Nucleus accumbens (tissue), 56 donors: ENCODE results near the gene ERLEC1.
"Not testable (repeated sequence)": the region's sequence is repeated elsewhere in the genome, so short reads cannot be mapped to it uniquely, and the experiment has no call there.

Source experiments
- DNase-seq, 56 donors: peaks; one replicate each; lab custom pipeline; 2025; lab: John Stamatoyannopoulos, UW

ERLEC1 gene, protein sequence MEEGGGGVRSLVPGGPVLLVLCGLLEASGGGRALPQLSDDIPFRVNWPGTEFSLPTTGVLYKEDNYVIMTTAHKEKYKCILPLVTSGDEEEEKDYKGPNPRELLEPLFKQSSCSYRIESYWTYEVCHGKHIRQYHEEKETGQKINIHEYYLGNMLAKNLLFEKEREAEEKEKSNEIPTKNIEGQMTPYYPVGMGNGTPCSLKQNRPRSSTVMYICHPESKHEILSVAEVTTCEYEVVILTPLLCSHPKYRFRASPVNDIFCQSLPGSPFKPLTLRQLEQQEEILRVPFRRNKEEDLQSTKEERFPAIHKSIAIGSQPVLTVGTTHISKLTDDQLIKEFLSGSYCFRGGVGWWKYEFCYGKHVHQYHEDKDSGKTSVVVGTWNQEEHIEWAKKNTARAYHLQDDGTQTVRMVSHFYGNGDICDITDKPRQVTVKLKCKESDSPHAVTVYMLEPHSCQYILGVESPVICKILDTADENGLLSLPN

DNA sequence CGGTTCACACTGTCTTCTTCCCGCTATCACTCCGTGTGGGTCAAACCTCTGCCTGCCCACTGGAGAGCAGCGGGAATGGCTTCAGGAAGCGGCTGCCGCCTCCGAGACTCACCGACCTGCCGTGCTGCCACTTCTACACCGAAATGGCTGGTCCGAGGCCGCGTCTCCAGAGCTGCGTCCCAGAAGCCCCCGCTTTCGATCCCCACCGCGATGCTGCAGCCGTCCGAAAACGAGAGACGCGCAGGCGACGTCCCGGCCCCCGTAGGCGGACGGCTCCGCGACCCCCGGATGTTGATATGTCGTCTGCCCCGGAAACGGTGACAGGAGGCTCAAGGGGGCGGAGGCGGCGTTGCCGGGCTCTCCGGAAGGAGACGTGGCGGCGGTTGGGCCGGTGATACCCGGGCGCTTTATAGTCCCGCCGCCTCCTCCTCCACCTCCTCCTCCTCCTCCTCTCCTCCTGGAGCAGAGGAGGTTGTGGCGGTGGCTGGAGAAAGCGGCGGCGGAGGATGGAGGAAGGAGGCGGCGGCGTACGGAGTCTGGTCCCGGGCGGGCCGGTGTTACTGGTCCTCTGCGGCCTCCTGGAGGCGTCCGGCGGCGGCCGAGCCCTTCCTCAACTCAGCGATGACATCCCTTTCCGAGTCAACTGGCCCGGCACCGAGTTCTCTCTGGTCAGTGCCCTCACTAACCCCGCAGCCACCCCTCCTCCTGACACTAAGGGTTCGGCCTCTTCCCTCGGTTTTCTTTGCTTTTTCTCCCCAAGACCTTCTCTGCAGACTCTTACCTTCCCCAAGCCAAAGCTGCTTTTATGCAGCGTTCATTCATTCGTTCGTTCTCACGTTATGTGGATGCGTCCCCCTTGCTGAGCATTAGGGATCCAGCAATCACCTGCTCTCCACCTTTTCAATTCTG is at the start of gene ERLEC1, which contains the start of gene ASB3:
ERLEC1 (plus strand) TSS at position 340 of the 909 bp plus-strand sequence; CDS start at position 507, 167 bp downstream.
ASB3 (minus strand) TSS at position 249 of the 909 bp plus-strand sequence. CDS start 21,381 bp downstream, outside the sequence.
- peak in 55 of 56 donors; percentile 50 to 94 (median 85) for DNase-seq

DNA sequence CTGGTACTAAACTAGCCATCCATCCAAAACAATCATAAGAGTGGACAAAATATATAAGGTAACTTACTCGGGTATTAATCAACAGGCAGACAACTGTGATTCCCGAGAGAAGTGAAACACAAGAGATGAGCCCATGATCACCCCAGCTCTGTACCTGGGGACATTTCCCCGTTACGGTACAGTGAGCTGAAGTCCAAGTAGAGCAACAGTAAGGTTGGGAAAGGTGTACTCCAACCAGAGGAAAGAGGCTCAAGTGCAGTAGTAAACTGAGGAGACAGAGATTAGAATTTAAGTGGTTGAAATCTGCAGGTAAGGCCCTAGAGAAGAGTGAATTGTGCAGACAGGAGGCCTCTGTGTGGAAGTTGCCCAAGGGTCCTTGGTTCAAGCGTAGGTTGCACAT is 49.8 kb upstream of the ERLEC1 start:
- DNase-seq, result no peak

DNA sequence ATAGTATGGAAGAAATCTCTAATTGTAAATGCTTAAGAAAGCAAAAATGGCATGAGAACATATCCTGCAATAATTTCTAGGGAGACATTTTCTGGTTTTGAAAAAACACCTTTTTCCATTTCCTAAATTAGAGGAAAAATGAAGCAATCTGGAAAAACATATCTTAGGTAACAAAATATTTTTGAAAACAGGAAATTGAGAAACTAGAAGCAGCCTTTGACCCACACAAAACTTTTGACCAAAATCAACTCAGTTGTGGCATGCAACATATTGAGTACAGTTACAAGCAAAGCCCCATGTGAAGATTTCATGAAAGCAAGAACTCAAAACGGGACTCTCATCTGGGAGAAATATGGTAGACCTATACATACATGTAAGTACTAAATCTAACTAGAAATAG is 47.8 kb upstream of the ERLEC1 start:
- DNase-seq, result no peak

DNA sequence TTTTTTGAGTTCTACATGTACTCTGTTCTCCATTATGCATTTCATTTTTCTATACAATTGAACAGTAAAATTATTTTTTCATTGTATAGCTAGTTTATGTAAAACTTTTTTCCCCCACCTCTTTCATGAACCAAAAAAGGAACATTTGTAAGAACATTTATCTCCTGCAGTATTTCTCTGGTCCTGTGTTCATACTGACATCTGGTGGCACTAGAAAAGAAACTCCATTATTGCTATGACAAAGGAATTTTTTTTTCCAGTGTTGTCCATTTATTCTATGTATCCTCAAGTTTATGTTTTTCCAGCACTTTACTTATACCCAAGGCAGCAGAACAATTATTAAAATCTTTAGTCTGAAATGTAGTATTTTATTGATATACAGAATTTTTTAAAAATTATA is 46.7 kb upstream of the ERLEC1 start:
- no peak for DNase-seq

DNA sequence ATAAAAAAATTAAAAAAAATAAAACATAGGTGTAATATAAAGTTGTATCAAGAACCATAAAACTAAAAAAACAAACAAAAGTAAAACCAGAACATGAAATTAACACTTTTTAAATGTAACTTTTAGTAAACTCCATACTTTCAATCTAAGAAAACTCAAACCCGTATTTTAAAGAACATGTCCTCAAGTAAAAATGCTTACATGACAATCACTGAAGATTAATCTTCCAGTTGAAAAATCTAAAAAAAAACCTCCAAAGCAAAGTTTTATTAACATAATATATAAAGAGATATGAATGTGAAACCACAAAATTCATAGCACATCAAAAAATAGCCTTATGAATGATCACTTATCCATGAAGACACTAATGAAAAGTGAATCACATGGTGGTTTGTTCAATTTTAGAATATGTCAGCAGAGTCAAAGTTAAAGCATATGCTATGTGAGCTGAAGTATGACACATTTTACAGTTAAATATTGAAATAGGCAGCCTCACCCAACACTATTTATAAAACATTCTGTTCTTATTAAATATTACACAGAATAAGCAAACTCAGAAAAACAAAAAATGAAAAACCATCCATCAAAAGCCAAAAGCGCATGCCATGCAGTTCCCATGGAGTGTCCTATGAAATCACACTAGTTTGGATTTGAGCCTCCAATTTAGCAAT is 42.3 kb upstream of the ERLEC1 start:
- no peak for DNase-seq

DNA sequence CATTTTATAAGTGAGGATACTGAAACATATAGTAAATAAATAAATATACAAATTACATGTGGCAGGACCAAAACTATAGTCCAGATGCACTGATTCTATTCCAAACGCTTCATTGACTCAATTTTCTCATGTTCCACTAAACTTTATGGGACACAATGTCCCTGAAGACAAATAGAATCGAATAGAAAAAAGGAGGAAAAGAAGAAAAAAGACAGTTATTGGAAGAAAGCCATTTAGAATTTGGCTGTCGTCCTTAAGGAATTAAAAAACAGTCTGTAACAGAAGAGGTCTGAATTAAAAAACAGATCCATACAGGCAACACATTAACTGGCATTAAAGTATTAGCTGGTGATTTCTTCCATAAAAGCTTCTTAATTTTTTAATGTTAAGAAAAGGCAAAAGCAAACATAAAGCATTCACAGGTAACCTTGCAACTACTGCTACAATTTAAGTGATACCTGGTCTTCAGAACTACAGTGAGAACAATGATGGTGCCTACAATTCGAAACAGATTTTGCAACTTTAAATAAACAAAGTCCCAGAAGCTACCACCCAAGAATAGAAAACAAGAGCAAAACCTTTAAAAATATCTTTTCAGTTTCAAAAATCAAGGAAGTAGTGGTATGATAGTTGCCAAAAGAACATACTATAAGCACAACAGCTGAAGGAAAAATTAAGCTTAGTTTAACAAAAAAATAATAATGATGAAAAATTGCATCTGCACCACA is 36.6 kb upstream of the ERLEC1 start:
- DNase-seq, result no peak

DNA sequence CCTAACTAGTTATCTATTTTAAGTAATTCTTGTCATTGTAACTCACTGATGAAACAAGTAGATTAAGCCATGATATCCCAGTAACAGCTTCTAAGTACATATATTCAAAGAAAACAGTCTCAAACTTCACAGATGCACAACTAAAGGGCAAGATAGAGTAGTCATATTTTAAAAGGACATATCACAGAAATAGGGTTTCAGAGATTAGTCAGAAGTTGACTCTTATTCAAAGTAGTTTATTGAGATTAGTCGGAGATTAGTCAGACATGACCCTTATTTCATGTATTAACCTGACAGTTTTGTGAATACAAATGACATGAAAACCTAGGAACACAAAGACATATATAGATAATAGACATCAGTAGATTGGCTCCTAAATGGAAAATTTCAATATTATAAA is 35.1 kb upstream of the ERLEC1 start:
- no peak for DNase-seq

DNA sequence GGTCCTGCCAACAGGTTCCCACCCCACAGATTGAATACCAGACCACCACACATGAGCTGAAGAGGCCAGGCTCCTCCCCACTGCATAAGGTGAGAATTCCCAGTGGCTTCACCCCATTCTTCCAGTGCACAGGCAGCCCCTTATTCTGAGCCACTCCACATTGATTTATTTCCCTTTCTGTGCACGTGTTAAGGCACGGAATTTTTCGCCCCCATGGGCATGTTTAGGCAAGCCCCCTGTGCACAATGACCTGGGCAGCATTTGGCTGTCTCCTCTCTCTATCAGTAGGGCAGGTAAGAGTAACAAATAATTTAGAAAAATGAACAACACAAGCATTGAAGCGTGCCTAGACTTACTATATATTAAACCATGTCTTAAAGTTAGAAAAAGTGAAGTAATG is 34.5 kb upstream of the ERLEC1 start:
- DNase-seq, result no peak

DNA sequence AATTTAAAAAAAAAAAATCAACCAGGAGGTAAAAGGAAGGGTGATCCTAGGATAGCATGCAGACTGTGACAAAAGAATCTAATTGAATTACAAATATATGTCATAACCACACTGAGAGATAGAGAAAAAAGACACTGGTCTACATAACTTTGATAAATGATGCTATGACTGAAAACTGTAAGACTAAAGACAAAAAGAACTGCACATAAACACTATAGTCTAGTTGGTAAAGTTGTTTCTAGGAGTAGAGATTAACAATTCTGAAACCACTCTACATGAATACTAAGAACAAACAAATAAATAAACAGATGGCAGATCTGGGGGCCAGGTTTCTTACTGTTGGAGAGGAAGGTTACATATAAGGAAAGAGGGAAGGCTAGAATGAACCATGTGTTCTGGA is 33.8 kb upstream of the ERLEC1 start:
- no peak for DNase-seq

DNA sequence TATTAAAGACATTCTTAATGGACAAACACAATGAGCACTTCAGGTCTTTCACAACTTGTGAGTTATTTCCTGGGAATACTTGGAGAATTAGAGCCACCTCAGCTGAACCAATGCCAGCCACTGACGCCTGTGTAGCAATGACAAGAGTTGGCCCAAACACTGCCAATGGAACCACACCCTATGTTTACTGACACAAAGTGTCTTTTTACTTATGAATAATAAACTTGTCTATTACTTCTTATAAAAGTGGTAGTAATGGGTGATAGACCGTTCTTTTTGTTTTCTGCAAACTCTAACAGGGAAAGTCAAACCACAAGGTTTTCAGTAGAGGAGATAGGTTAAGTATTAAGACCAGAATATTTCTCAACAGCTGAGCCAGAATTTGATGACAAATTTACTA is 31.7 kb upstream of the ERLEC1 start:
- DNase-seq, result peak in 2 of 56 donors; percentile 2 to 4

DNA sequence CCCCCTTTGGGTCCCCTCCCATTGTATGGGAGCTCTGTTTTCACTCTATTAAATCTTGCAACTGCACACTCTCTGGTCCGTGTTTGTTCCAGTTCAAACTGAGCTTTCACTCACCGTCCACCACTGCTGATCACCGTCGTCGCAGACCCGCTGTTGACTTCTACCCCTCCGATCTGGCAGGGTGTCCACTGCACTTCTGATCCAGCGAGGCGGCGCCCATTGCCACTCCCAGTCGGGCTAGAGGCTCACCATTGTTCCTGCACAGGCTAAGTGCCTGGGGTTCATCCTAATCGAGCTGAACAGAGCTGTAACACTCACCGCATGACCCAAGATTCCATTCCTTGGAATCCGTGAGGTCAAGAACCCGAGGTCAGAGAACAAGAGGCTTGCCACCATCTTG is 30.2 kb upstream of the ERLEC1 start:
- DNase-seq, result no peak

DNA sequence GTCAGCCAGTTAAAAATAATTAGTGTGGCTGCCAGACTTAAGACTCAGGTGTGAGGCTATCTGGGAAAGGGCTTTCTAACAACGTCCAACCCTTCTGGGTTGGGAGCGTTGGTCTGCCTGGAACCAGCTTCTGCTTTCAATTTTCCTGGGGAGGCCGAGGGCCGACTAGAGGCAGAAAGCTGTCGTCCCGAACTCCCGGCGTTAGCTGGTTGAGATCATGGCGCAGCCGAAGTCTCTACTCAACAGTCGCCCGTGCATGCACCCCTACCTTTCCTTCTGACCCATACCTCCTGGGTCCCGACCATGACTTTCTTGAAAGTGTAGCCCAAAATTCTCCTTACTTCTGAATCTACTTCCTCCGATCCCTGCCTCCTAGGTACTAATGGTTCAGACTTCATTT is 29.6 kb upstream of the ERLEC1 start:
- DNase-seq, result not testable (repeated sequence)

DNA sequence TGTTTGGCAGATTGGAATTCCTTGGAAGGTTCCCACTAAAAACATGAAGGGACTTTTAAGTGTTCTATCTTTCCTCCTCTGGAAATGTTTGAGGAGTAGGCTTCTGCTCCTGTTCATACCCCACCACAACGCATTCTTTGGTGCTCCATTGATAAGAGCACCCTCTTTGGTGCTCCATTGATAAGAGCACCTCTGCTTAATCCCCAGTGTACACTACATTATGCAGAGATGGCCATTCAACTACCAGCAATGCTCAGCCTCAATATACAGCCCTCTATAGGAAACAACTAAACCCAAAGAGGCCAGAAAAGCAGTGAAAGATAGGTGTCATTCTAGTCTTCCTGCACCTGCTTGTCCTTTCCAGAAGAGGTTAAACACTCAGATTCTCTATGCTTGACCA is 21.1 kb upstream of the ERLEC1 start:
- no peak for DNase-seq

DNA sequence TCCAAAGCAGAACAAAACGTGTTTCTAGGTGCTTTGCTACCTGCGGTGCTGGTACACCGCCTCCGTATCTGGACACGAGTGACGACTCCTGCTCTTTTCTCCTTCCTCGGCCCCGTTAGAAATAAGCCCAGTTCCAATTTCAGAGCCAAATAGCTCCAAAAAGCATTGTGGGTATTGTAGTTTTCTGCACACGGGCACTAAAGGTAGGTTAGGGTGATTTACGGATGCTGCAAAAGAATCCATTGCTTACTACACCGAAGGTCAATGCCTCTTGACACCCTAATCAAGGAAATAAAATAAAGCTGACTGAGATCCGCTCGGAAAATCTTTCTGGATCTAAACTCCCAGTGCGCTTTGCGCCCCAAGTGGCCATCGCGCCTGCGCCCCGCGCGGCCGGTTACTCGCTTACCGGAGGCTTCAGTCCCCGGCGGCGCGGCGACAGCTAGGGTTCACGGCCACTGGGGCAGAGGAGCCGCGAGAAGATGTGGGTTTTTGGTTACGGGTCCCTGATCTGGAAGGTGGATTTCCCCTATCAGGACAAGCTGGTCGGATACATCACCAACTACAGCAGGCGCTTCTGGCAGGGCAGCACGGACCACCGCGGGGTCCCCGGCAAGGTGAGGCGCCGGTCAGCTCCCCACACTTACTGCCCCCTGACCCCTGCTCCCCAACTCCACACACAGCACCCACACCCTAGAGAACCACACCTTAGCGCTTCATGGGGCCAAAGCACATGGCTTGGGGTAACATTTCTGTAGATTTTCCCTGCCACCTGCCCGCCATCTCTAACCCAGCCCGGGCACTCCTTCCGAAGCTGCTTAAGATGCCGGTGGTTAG is 19.2 kb upstream of the ERLEC1 start, which contains the start of gene CHAC2:
CHAC2 (plus strand) TSS at position 400 of the 837 bp plus-strand sequence; CDS start at position 483, 83 bp downstream.
- DNase-seq, result peak; percentile 8 to 88 (median 71)

DNA sequence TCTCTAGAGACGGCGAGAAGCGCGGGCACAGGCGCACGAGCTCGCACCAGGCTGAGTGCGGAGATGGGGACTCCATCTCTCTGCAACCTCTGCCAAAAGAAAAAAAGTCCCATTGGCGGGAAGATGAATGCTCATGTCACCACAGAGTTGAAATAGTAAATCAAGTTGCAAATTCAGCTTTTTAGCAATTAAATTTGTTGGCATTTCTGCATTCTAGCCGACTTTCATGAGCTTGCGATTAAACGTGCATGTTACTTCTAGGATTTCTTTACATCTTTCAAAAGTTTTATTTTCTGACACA is 18.7 kb upstream of the ERLEC1 start:
- DNase-seq, result peak in 2 of 56 donors; percentile 40 to 65

DNA sequence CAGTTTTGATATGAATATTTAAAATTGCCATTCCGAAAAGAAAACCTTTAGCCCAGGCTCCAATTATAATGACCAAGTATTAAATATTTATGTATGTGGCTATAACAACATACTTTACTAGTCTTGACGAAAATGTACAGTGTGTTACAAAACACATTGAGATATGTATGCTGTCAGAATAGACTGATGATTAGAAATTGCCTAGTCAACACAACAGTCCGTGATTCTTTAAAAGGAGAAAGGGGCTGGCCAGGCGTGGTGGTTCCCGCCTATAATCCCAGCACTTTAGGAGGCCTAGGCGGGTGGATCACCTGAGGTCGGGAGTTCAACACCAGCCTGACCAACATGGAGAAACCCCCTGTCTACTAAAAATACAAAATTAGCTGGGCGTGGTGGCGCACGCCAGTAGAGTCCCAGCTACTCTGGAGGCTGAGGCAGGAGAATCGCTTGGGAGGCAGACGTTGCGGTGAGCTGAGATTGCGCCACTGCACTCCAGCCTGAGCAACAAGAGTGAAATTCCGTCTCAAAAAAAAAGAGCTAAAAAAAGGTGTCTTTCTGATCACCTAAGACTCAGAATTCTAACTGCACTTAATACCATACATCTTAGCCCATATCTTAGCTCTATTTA is 17.4 kb upstream of the ERLEC1 start:
- DNase-seq, result no peak

DNA sequence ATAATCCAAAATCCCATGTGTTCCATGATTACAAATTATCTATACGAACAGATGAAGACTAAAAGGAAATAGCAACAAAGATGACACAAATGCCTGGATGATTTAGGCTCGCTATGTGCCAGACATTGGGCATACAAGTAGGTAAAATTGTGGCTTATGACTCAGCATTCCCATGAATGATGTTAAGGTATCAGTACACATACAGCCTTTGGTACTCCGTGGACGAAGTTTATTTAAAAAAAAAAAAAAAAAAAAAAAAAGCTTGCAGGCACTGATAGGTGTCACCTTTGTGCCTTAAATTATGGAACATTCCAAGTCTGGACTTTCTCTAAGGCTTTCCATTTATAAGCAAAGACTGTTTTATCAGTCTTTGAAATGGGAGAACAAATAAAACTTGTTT is 16.6 kb upstream of the ERLEC1 start:
- DNase-seq, result no peak

DNA sequence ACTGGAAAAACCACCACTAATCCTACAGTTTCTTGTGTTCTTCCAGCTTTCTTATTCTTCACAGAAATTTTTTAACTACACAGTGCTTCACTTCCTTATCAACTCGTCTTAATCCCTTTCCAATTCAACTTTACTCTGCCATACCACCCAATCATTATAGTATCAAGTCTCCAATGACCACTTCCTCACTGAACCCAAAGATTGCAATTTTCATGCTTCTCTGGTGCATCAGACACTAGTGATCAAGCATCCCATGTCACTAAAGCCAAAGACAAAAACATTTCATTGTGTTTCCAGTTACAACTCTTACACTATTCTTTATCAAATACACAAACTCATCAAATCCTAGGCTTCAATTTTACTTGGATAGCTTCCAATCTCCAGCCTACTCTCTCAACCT is 9.7 kb upstream of the ERLEC1 start:
- no peak for DNase-seq
